ENCODE measurements around the gene TMEM167B.
A peak's percentile ranks its signal among the peaks of the same experiment; 100 is the strongest.

TMEM167B gene

GRCh38 chr1:109060707-109061106 is 29.9 kb upstream of the TMEM167B start:
- H3K4me1 ChIP-seq: no peaks in the 10 kb centered on the region
- no peak for TF ChIP-seq CTCF (IDR thresholded peaks at IDR 0.05; ENCODE audit: low read depth, low read length)
- H3K27me3 ChIP-seq: no peaks in the 10 kb centered on the region
- DNase-seq: no peak
- H3K4me3 ChIP-seq (ENCODE audit: low read depth, low read length): no peak overlapping the region
- H3K9me3 ChIP-seq: no peaks in the 10 kb centered on the region
- H3K36me3 ChIP-seq: peaks cover 3% of the 10 kb centered on the region

GRCh38 chr1:109061183-109061582 is 29.4 kb upstream of the TMEM167B start:
- Histone ChIP-seq H3K4me3 (ENCODE audit: low read depth, low read length) (no peak overlapping the region), H3K4me1 (no peaks in the 10 kb centered on the region), H3K9me3 (no peaks in the 10 kb centered on the region), H3K36me3 (peaks cover 3% of the 10 kb centered on the region), H3K27me3 (no peaks in the 10 kb centered on the region)
- no peak for DNase-seq
- no peak for TF ChIP-seq CTCF (IDR thresholded peaks at IDR 0.05; ENCODE audit: low read depth, low read length)

- Histone ChIP-seq H3K36me3 (peaks cover 20% of the 10 kb centered on the region), H3K9me3 (no peaks in the 10 kb centered on the region), H3K27me3 (no peaks in the 10 kb centered on the region), H3K4me1 (no peaks in the 10 kb centered on the region), H3K4me3 (ENCODE audit: low read depth, low read length) (no peak overlapping the region)
- no peak for TF ChIP-seq CTCF (IDR thresholded peaks at IDR 0.05; ENCODE audit: low read depth, low read length)
- DNase-seq: no peak
These were observed 25.4 kb upstream of the TMEM167B start for GRCh38 chr1:109065137-109065536.

GRCh38 chr1:109067883-109068282 is 22.7 kb upstream of the TMEM167B start:
- Histone ChIP-seq H3K36me3 (peaks cover 25% of the 10 kb centered on the region), H3K4me1 (no peaks in the 10 kb centered on the region), H3K4me3 (ENCODE audit: low read depth, low read length) (no peak overlapping the region), H3K27me3 (no peaks in the 10 kb centered on the region), H3K9me3 (no peaks in the 10 kb centered on the region)
- no peak for DNase-seq
- no peak for TF ChIP-seq CTCF (IDR thresholded peaks at IDR 0.05; ENCODE audit: low read depth, low read length)

GRCh38 chr1:109069294-109069693 is 21.3 kb upstream of the TMEM167B start:
- Histone ChIP-seq H3K36me3 (peaks cover 22% of the 10 kb centered on the region), H3K27me3 (no peaks in the 10 kb centered on the region), H3K4me3 (ENCODE audit: low read depth, low read length) (no peak overlapping the region), H3K4me1 (no peaks in the 10 kb centered on the region), H3K9me3 (no peaks in the 10 kb centered on the region)
- no peak for DNase-seq
- TF ChIP-seq CTCF (IDR thresholded peaks at IDR 0.05; ENCODE audit: low read depth, low read length): no peak

- peak; percentile 13; the same call in 1 of the 2 replicates for TF ChIP-seq CTCF (IDR thresholded peaks at IDR 0.05; ENCODE audit: low read depth, low read length)
- Histone ChIP-seq H3K36me3 (peaks cover 5% of the 10 kb centered on the region), H3K4me1 (no peaks in the 10 kb centered on the region), H3K9me3 (no peaks in the 10 kb centered on the region), H3K27me3 (no peaks in the 10 kb centered on the region), H3K4me3 (ENCODE audit: low read depth, low read length) (peak within 1 kb of the TSS; percentile 89)
- peak; percentile 98 for DNase-seq
These were observed 14.8 kb upstream of the TMEM167B start, which contains the start of gene TAF13 for GRCh38 chr1:109075531-109076490. TSS of gene TAF13 (minus strand) at chr1:109076003. CDS start at chr1:109075947, 56 bp downstream.

Measured in BE2C (cell line).